Right ventricle myocardium superior (tissue), 1 donor: ENCODE data around the gene SEL1L. TPM values are rescaled to one million over a fixed set of nuclear protein-coding genes. Genes with fewer than 3 reads are reported as not detected.
"Not testable (repeated sequence)": the region's sequence is repeated elsewhere in the genome, so short reads cannot be mapped to it uniquely, and the experiment has no call there.

Experiments
- ATAC-seq: fragments of 200-7000 bp; cut with Tn5 transposase; one replicate; pipeline ENCODE4 v1.9.1; 2020; ENCODE audit warnings: mild to moderate bottlenecking; ENCODE audit not compliant: poor library complexity
- DNase-seq: peaks from one replicate; pipeline ENCODE4 v3.0.0-alpha.2; 2020
- intact Hi-C: fragments of 100-400 bp; cut with DNase I; formaldehyde crosslinking; loops from one replicate; pipeline ENCODE4 v1.11.2; 2022
- long read RNA-seq: library from polyadenylated mRNA; unstranded; transcript quantifications from one replicate; pipeline ENCODE4 v2.0.0, GENCODE V29; 2021
- total RNA-seq: library from RNA; stranded (reverse); fragmentation: NEBNext Ultra II Directional; extraction: Animal tissue kit (Norgen Biotek cat#: 25700); gene quantifications from one replicate; pipeline ENCODE4 v1.2.1, GENCODE V29; 2021
- donor health status: DM: no; HTN: yes; CAD: no; lungs with severe emphysema.

Gene SEL1L
- total RNA-seq, result 46.0 TPM
- long read RNA-seq, full-length matches to known transcripts, result 30 of 40 reads
- long read RNA-seq, partial matches to known transcripts, result 5 of 40 reads
- long read RNA-seq, other reads (novel, unspliced or antisense), result 5 of 40 reads

DNA sequence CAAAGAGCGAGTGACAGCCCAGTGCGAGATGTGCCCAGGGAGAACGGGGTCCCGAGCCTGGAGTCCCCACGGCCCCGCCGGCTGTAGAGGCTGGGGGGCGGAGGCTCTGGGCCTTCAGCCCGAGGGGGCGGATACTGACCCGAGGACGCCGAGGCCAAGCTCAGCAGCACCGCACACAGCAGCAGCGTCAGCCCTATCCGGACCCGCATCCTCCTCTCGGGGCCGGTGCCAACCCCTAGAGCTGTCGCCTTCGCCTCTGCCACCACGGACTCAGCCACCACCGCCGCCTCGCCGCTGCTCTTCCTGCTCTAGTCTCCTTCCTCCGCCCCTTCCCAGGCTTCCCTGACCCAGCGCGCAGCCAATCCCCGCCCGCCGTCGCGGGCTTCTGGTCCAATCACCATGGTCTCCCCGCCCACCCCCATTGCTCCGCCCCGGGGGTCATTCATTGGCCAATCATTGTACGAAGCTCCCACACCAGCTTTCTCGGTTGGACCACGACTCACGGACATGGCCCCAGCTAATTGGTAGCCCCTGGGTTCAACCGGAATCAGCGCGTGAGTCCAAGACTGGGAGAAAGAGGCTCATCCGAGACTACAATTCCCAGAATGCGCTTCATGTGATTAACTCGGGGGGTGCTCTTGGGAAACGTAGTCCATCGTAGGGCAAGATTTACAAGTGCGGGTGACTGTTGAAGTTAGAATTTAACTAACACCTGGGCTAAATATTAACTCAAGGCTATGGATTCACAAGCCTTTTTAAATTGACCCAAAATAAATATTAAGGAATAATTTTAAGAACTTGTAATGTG is at the start of gene SEL1L:
Gene SEL1L (minus strand): TSS at position 318 of the 808 bp plus-strand sequence. CDS start 109 bp downstream, at position 209.
- ATAC-seq, result peak; percentile 98
- intact Hi-C loops, result no loop called here

GRCh38 chr14:81582420-81582819 is 48.8 kb upstream of the SEL1L start:
- intact Hi-C loops, result no loop called here
- DNase-seq (no peak), ATAC-seq (no peak)

More for the DNA sequence above, at the start of gene SEL1L:
- DNase-seq, result peak; percentile 100

- no peak for ATAC-seq
- intact Hi-C loops, result no loop called here
Measured at GRCh38 chr14:81579115-81579514, 45.5 kb upstream of the SEL1L start.

DNA sequence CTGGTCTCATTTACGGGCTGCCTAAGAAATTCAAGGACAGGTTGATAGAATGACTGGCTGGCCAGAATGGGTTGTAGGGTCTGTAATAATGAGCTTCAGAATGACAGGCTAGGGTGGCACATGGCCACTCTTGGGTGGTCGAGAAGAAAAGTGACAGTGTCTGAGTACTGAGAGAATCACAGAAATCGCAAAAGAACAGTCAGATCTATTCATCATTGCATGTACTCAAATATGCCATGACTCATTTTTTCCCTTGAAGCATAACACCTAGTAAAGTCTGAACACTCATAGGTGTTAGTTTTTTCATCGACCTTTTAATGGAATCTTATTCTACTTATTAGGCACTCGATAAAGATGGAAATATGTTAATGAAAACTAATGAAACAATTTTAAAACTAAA is 37.8 kb upstream of the SEL1L start:
- ATAC-seq (no peak), DNase-seq (no peak)
- intact Hi-C loops, result no loop called here

More at GRCh38 chr14:81579115-81579514, 45.5 kb upstream of the SEL1L start:
- no peak for DNase-seq

DNA sequence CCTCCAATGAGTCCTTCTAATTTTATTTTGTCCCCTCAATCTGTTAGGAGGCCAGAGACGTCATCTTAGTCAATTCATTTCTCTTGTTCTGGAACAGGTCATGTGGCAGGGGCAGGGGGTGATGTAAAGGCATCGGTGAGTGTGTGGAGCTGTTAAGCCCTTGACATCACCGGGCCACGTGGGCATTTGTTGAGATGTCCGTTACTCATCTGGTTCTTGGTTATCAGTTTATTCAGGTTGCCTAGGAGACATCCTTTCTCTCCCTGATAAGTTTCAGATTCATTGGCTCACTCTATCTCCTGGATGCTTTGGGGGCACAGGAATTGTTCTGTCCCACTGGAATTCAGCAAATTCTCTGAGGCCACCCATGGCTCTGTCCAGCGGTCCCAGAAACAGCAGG is 33.6 kb upstream of the SEL1L start:
- DNase-seq (no peak), ATAC-seq (no peak)
- intact Hi-C loops, result no loop called here

GRCh38 chr14:81565441-81566290 is 32.0 kb upstream of the SEL1L start:
- intact Hi-C loops, result no loop called here
- peak; percentile 58 for ATAC-seq
- DNase-seq, result no peak

DNA sequence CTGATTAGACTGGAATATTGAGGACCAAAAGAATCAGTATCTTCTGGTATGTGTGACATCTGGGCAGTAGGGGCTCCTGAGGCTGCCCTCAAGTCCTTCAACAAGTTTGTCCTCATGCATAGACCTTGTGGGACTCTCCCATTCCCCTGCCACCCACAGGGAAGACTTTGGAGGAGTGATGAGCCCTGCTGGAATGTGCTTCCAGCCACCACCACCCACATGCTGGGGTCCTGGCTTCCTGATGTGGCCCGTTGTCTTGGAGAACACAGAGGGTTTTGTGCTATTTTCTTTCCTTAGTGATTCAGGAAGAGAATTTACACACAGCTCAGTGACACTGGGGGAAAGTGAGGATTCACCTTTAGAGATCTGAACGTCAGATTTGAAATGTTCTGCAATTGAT is 29.2 kb upstream of the SEL1L start:
- ATAC-seq (no peak), DNase-seq (no peak)
- intact Hi-C loops, result no loop called here

DNA sequence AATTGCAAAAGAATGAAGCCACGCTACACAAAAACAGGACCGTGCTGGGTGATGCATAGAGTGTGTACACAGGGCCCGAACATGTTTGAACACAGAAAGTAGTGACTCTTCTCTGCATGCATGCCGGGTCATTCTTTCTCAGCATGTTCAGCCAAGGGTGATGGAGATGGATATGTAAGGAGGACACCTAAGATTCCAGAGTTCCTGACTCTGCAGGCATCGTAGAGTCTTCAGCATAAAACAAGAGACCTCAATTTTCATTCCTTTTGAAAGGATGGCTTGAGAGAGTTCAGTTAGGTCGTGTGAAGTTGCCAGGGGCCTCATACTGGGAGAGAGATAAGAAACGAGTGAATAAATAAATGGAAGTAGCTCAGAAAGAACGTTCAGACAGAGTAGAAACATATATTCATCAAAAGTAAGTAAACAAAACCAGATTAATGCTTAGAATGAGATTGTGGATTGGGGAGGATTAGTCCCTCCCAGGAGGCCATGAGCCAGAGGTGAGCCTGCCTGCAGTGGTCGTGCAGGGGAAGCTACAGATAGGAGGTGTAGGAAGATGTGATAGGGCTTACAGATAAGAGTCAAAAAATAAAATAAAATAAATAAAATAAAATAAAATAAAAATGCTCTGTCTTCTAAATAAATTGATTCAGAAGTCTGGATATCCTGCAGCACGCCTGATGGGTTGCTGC is 27.6 kb upstream of the SEL1L start:
- ATAC-seq (no peak), DNase-seq (no peak)
- intact Hi-C loops, result no loop called here

DNA sequence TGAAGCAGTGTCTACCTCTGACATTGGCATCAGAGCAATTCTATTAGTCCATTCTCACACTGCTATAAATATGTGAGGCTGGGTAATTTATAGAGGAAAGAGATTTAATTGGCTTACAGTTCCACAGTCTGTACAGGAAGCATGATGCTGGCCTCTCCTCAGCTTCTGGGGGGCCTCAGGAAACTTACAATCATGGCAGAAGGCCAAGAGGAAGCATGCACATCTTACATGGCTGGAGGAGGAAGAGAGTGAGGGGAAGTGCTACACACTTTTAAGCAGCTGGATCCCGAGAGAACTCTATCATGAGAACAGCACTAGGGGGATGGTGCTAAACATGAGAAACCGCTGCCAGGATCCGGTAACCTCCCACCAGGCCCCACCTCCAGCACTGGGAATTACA is 25.7 kb upstream of the SEL1L start:
- ATAC-seq (no peak), DNase-seq (no peak)
- intact Hi-C loops, result no loop called here

DNA sequence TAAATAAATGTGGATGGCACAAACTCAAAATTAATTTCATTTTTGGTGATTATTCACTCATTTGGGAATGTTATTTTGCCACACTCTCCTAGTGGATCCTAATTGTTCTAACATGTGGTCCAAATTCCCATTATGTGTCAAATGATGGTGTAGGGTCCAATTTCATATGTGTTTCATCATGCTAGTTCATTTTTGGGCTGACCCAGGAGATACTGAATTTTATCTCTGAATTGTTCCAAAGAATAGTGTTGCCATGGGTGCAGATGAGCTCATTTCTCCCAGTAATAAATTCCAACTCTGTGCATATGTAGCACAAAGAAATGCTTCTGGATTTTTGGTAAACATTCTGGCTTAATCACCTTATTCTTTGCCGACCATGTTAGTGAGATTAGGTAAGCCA is 23.5 kb upstream of the SEL1L start:
- ATAC-seq (no peak), DNase-seq (no peak)
- intact Hi-C loops, result no loop called here

- DNase-seq (no peak), ATAC-seq (no peak)
- intact Hi-C loops, result no loop called here
Measured at GRCh38 chr14:81555684-81556083, 22.0 kb upstream of the SEL1L start.

DNA sequence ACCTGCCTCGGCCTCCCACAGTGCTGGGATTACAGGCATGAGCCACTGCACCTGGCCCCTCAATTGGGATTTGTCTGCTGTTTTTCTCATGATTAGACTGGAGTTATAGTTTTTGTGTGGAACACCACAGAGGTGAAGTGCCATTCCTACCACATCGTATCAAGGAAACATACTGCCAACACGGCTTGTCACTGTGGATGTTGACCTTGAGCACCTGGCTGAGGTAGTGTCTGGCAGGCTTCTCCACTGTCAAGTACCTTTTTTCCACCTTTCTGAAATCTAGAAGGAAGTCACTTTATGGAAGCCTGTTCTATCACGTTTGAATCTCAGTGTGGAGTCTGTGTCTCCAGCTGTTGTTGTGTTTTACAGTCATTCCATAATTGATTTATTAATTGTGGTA is 21.4 kb upstream of the SEL1L start:
- ATAC-seq (no peak), DNase-seq (no peak)
- intact Hi-C loops, result no loop called here

GRCh38 chr14:81551471-81551870 is 17.8 kb upstream of the SEL1L start:
- ATAC-seq, result no peak
- intact Hi-C loops, result no loop called here
- DNase-seq, result no peak

DNA sequence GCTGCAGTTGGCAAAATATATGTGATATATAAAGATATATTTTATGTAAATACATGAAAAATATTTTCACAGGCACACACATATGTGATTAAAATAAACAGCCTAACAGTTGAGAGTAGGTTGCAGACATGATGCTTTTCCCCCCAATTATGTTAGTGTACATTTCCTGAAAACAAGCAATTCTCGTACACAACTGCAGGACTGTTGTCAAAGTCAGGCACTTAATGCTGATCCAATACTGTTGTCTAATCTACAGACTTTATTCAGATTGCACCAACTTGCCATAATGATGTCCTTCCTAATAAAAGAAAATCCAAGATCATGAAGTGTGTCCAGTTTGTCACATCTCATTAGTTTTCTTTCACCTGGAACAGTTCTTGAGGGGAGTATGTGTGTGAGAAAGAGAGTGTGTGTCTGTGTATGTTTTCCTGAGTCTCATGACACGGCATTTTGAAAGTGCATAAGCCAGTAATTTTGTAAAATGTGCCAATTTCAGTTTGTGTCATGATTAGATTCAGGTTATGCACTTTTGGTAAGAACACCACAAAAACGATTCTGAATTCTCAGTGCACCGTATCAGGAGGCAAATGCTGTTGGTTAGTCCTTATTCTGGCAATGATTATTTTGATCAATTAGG is 16.5 kb upstream of the SEL1L start:
- no peak for DNase-seq
- no peak for ATAC-seq
- intact Hi-C loops, result no loop called here

DNA sequence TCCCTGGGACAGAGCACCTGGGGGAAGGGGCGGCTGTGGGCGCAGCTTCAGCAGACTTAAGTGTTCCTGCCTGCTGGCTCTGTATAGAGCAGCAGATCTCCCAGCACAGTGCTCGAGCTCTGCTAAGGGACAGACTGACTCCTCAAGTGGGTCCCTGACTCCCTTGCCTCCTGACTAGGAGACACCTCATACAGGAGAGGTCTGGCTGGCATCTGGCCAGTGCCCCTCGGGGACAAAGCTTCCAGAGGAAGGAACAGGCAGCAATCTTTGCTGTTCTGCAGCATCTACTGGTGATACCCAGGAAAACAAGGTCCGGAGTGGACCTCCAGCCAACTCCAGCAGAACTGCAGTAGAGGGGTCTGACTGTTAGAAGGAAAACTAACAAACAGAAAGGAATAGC is 7.6 kb upstream of the SEL1L start:
- ATAC-seq, DNase-seq, intact Hi-C loops: not testable (repeated sequence)

GRCh38 chr14:81537193-81537592 is 3.5 kb upstream of the SEL1L start:
- ATAC-seq (no peak), DNase-seq (no peak)
- intact Hi-C loops, result no loop called here

DNA sequence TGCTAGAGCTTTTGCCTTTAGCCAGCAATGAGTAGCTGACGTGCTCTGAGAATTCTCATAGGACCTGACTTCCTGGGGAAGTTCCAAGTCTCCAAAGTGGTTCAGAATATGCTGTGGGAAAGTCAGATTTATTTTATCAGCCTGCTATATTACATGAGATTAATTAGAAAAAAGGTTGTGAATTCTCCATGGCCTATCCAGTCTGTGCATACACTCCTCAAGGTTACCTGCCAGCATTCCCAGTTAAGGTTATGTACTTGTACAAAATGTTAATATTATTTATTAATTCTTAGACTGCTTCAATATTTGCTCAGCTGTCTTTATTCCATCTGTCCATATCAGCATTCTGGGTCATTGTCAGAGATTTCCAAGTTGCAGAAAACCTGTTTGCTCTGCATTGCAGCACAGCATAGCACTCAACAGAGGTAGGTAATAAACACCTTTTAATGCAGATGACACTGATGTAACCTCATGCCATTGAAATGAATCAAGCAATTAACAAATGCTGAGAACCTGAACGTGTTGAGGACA is 2.7 kb upstream of the SEL1L start:
- ATAC-seq (no peak), DNase-seq (no peak)
- intact Hi-C loops, result no loop called here

GRCh38 chr14:81535396-81536164 is 1.9 kb upstream of the SEL1L start:
- intact Hi-C loops, result no loop called here
- no peak for ATAC-seq

More at GRCh38 chr14:81535396-81536164, 1.9 kb upstream of the SEL1L start:
- DNase-seq, result no peak
